NCI-H82 (cell line): ENCODE measurements around the gene ZNF681.
"Not testable (repeated sequence)": the region's sequence is repeated elsewhere in the genome, so short reads cannot be mapped to it uniquely, and the experiment has no call there.

Experiments used
- DNase-seq: peaks from one replicate; lab custom pipeline; 2025; lab: John Stamatoyannopoulos, UW

ZNF681 gene

DNA sequence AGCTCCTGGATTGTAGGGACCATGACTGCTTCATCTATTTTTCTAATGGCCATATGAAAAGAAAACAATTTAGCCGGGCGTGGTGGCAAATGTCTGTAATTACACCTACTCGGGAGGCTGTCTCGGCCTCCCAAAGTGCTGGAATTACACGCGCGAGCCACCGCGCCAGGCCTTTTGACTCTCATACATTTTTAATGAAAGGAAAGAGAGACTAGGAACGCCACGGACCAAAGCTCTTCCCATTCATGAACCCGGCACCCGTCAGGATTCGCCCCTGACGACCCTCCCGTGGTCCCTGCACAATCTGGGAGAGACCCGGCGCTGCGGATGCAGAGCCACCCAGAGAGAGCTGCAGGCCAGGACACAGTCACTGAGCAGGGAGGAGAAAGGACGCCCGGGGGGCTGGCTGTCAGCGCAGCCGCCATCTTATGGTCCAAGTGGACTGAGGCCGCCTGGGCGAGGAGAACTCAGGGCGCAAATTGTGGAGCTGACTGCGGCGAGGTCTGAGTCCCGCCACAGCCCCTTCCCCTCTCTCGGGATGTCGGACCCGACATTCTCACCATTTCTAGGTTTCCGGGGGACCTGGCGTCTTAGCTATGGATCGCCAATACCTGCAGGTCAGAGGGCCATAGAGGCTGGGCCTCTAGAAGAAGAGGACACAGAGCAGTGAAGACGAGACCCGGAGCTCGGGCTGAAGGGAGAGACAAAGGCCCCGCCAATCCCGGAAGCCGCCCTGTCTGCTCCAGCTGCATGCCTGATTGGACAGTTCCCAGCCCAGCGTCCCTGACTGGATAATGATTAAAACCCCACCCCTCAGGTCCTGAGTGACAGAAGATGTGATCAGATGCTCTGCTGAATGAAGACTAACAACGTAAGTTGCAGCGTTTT lies at the start of gene ZNF681:
Gene ZNF681, minus strand, starts transcription at position 705 of the 888 bp plus-strand sequence. Its CDS starts 142 bp downstream, at position 563.
- peak; percentile 96 for DNase-seq

DNA sequence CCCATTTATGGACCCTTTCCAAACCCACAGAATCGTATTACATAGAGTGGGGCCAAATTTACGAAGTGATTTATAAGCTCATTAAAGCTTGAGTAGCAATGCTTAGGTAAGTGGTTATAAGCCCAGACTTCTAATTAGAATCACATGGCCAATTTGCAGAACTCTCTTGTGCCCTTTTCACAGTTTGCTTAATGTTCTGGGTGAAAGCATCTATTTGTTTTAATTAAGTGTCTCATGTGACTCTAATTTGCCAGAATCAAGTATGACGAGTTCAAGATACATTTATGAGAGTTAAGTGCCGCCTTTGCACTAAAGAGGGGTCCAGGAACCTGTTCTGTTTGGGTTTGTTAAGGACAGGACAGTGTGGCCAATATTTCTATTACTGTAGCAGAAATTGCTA lies 46.0 kb upstream of the ZNF681 start:
- DNase-seq, result peak; percentile 1

- DNase-seq, result no peak
Observed at GRCh38 chr19:23802290-23802689, 43.6 kb upstream of the ZNF681 start.

- DNase-seq, result no peak
Observed at GRCh38 chr19:23801803-23802202, 43.1 kb upstream of the ZNF681 start.

- no peak for DNase-seq
Observed at GRCh38 chr19:23800868-23801267, 42.2 kb upstream of the ZNF681 start.

- no peak for DNase-seq
Observed at GRCh38 chr19:23800271-23800670, 41.6 kb upstream of the ZNF681 start.

DNA sequence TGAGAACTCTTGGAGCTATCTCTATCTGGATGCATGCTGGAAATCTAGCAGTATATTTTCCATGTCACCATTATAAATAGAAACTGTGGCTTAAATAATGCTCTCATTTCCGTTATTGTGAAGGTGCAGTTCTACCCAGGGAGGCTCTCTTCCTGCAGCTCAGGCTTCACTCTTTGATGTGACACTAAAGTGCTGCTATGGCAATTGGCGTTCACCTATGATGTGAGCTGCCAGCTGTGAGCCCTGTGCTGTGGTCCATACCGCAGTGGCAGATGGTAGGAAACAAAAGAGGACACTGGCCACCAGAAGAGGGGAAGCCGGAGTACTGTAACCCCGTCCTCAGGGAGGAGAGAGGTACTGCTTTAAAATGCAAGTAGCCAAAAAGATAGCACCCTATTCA lies 40.6 kb upstream of the ZNF681 start:
- no peak for DNase-seq

GRCh38 chr19:23795462-23795861 lies 36.8 kb upstream of the ZNF681 start:
- DNase-seq, result no peak

GRCh38 chr19:23792784-23793183 lies 34.1 kb upstream of the ZNF681 start:
- no peak for DNase-seq

- DNase-seq, result no peak
Observed at GRCh38 chr19:23790641-23791488, 32.2 kb upstream of the ZNF681 start.

DNA sequence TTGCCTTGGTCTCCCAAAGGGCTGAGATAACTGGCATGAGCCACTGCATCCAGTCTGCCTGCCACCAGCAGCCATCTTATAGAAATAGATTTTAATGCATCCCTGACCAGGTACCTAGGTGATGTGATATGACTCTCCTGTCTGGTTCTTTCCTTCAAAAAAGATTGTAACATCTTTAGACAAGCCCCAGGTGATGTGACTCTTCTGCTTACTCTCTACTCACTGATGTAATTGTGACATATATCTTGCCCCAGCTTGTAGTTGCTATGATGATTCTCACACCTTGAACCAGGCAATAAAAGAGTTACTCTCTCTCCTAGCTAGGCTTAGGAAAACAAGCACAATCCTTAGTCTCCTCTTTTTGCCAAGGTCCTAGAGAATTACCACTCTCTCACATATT lies 30.6 kb upstream of the ZNF681 start:
- DNase-seq, result no peak

DNA sequence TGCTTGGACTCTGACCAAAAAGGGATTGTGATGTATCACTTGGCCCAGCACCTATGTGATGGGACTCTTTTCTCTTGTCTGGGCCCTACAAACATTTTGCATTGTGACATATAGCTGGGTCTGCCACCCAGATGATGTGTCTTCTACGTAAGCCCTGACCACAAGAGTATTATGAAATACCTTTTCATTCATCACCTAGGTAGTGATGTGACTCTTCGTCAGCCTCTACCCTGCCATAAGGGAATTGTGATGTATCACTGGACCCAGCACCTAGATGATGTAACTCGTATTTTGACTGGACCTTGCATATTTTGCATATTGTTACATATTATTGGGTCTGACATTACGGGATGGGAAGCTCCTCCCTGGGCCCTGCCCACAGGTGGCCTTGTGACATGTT lies 29.7 kb upstream of the ZNF681 start:
- DNase-seq, result no peak

DNA sequence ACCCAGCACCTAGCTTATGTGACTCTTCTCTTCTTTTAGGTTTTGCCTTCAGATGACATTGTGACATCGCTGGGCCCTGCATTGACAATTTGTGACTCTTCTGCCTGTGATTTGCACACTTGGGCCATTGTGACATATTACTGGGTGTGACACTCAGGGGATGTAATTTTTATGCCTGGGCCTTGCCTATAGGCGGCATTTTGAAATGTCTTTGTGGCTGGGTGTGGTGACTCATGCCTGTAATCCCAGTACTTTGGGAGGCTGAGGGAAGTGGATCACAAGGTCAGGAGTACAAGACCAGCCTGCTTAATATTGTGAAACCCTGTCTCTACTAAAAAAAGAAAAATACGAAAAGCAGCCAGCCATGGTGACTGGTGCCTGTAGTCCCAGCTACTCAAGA lies 28.4 kb upstream of the ZNF681 start:
- no peak for DNase-seq

GRCh38 chr19:23785982-23786381 lies 27.3 kb upstream of the ZNF681 start:
- DNase-seq, result no peak

- no peak for DNase-seq
Observed at GRCh38 chr19:23784274-23784673, 25.6 kb upstream of the ZNF681 start.

GRCh38 chr19:23783636-23784035 lies 24.9 kb upstream of the ZNF681 start:
- no peak for DNase-seq

GRCh38 chr19:23779645-23780044 lies 21.0 kb upstream of the ZNF681 start:
- DNase-seq, result no peak

DNA sequence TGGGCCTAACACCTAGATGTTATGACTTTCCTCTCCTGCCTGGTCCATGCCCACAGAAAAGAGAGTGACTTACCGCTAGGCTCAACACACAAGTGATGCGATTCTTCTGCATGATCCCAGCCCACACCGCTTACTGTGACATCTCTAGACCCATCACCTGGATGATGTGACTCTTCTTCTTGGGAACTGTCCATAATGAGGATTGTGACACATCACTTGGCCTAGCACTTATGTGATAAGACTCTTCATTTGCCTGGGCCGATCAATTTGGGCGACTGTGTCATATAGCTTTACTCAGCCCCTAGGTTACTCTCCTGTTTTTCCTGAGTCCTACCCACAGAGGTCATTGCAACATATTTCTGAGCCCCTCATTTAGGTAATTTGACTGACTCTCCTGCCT lies 19.9 kb upstream of the ZNF681 start:
- no peak for DNase-seq

DNA sequence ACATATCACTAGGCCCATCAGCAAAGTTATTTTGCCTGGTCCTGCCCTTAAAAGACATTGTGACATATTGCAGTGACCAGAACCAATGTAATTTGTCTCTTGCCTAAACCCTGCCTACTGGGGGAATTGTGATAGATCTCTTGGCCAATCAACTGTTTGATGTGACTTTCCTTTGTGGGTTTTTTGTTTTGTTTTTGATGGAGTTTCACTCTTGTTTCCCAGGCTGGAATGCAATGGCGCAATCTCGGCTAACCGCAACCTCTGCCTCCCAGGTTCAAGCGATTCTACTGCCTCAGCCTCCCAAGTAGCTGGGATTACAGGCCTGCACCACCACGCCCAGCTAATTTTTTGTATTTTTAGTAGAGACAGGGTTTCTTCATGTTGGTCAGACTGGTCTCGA lies 19.3 kb upstream of the ZNF681 start:
- DNase-seq, result not testable (repeated sequence)

DNA sequence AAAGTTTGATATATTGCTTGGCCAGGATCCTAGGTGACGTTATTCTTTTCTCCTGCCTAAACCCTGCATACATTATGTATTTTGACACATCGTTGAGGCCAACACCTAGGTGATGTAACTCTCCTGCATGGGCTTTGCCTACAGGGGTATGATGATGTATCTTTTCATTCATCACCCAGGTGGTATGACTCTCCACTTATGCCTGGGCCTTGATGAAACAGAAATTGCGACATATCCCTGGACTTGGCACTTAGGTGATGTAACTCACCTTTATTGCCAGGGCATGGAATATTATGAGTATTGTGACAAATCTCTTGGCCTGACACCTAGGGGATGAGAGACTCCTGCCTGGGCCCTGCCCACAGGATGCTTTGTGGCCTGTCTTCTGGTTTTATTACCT lies 18.5 kb upstream of the ZNF681 start:
- DNase-seq, result no peak

DNA sequence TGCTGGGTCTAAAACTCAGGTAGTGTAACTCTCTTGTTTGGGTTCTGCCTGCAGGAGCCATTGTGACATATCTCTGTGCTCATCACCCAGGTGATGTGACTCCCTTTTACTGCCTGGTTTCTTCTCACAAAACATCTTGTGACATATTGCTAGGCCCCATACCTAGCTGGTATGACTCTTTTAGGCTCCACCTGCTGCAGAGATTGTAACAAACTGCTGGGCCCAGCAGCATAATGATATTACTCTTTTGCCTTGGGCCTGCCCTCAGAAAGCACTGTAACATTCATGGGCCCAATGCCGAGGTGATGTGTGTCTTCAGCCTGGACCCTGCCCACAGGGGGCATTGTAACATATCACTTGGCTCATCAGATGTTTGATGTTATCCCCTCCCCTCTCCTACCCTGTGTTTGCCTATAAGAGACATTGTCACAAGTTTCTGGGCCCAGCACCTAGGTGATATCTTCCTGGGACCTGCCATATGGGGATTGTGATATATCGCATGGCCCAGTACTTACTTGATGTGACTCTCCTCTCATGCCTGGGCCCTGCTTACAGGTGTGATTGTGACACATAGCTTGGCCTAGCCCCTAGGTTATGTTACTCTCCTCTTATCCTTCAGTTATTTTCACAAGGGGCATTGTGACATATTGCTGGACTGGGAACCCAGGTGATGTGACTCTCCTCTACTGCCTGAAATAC lies 18.0 kb upstream of the ZNF681 start:
- DNase-seq, result no peak

DNA sequence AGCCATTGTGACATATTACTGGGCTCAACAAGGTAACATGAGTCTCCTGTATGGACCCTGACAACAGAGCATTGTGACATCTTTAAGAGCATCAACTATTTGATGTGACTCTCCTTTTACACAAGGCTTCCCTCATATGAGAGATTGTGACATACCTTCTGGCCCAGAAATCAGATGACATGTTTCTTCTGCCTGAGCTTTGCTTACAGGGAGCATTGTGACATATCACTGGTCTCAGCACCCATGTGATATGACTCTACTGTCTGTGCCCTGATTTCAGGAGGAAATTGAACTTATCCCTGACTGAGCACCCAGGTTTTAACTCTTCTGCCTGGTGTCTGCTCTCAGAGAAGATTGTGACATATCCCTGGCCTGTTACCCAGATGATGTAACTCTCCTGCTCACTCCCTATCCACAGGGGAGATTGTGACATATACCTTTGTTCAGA lies 15.9 kb upstream of the ZNF681 start:
- no peak for DNase-seq
